Measurements from ENCODE around the gene SMPD3.

Gene SMPD3

GRCh38 chr16:68433316-68433715 lies 15.0 kb downstream of the SMPD3 start:
- DNase-seq, result no peak

- no peak for DNase-seq
Observed at GRCh38 chr16:68432701-68433100, 15.6 kb downstream of the SMPD3 start.

- DNase-seq, result no peak
Observed at GRCh38 chr16:68429076-68429854, 19.0 kb downstream of the SMPD3 start.

GRCh38 chr16:68427649-68428303 lies 20.5 kb downstream of the SMPD3 start:
- DNase-seq, result no peak

GRCh38 chr16:68426347-68426652 lies 22.0 kb downstream of the SMPD3 start:
- no peak for DNase-seq

GRCh38 chr16:68425498-68426346 lies 22.6 kb downstream of the SMPD3 start:
- DNase-seq, result no peak

GRCh38 chr16:68423771-68424170 lies 24.5 kb downstream of the SMPD3 start:
- DNase-seq, result no peak

- DNase-seq, result no peak
Observed at GRCh38 chr16:68422396-68422960, 25.8 kb downstream of the SMPD3 start.

GRCh38 chr16:68421076-68421475 lies 27.2 kb downstream of the SMPD3 start:
- no peak for DNase-seq

- no peak for DNase-seq
Observed at GRCh38 chr16:68420366-68420942, 27.9 kb downstream of the SMPD3 start.

- DNase-seq, result no peak
Observed at GRCh38 chr16:68417711-68418301, 30.5 kb downstream of the SMPD3 start.

GRCh38 chr16:68416057-68417046 lies 32.0 kb downstream of the SMPD3 start:
- no peak for DNase-seq

- no peak for DNase-seq
Observed at GRCh38 chr16:68414581-68414980, 33.7 kb downstream of the SMPD3 start.

GRCh38 chr16:68412061-68412460 lies 36.2 kb downstream of the SMPD3 start:
- DNase-seq, result no peak

GRCh38 chr16:68411086-68411485 lies 37.2 kb downstream of the SMPD3 start:
- DNase-seq, result no peak

GRCh38 chr16:68408967-68409366 lies 39.3 kb downstream of the SMPD3 start:
- no peak for DNase-seq

GRCh38 chr16:68408428-68408827 lies 39.9 kb downstream of the SMPD3 start:
- DNase-seq, result no peak

GRCh38 chr16:68406458-68407152 lies 41.7 kb downstream of the SMPD3 start:
- DNase-seq, result no peak

- DNase-seq, result no peak
Observed at GRCh38 chr16:68404736-68405345, 43.5 kb downstream of the SMPD3 start.

- DNase-seq, result no peak
Observed at GRCh38 chr16:68403704-68404103, 44.6 kb downstream of the SMPD3 start.
